Measurements from ENCODE around the gene GFOD2.

- TF ChIP-seq CTCF (IDR thresholded peaks at IDR 0.05) (no peak), POLR2A (IDR thresholded peaks at IDR 0.05) (no peak)
These were observed 5.4 kb downstream of the GFOD2 start for GRCh38 chr16:67713647-67714273.
